Bronchial smooth muscle cell (primary cell): ENCODE measurements around the gene INO80B. TPM values are rescaled to one million over a fixed set of nuclear protein-coding genes. Genes with fewer than 3 reads are reported as not detected.

Experiments
- total RNA-seq: library from RNA; depleted of rRNA; stranded (reverse); fragments of >200 nt; gene quantifications from 2 replicates; pipeline ENCODE4 v1.2.1, GENCODE V29; 2014

Gene INO80B
- total RNA-seq = 14.2 and 30.1 TPM in 2 replicates

DNA sequence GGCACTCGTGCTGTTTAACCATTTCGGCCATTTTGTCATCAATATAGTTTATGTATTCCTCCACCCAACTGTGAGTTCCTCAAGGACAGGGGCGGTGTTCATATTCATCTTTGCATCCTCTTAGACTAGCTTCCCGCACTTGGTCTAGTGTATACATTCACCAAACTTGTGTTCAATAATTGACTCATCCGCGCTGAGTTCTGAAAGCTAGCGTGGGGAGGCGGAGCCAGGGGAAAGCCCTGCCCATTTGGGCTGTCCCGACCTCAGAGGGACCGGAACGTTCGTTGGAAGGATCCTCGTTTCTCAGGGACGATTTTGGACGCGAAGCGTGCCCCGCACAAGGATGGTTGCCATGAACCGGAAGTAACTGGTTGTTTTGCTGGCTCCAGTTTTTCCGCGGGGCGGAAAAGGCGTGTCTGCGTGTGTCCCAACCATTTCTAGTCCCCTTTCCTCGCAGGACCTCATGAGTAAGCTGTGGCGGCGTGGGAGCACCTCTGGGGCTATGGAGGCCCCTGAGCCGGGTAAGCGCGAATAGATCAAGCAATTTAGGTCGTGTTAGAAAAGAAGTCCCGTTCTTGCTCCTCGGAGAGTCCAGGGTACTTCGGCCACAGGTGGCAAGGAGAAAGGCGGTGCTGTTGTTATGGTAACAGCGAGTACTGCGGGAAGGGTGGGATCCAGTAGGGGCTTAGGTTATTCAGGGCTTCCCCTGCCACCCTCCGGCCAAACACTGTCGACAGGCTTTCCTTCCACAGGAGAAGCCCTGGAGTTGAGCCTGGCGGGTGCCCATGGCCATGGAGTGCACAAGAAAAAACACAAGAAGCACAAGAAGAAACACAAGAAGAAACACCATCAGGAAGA is at the start of gene INO80B:
INO80B (plus strand) TSS at position 434 of the 858 bp plus-strand sequence; CDS start at position 464, 30 bp downstream.

GRCh38 chr2:74421221-74421870 is 33.5 kb upstream of the INO80B start, which contains the start of the genes C2orf81 and WDR54:
Gene C2orf81, minus strand, starts transcription at chr2:74421619. Its CDS starts 59 bp downstream, at chr2:74421560.
Gene WDR54, plus strand, starts transcription at chr2:74421730. Its CDS starts 424 bp downstream, at chr2:74422154.

GRCh38 chr2:74441690-74442482 is 13.0 kb upstream of the INO80B start, which contains the start of gene RTKN:
Gene RTKN, minus strand, starts transcription at chr2:74441937. Its CDS starts 121 bp downstream, at chr2:74441816.

DNA sequence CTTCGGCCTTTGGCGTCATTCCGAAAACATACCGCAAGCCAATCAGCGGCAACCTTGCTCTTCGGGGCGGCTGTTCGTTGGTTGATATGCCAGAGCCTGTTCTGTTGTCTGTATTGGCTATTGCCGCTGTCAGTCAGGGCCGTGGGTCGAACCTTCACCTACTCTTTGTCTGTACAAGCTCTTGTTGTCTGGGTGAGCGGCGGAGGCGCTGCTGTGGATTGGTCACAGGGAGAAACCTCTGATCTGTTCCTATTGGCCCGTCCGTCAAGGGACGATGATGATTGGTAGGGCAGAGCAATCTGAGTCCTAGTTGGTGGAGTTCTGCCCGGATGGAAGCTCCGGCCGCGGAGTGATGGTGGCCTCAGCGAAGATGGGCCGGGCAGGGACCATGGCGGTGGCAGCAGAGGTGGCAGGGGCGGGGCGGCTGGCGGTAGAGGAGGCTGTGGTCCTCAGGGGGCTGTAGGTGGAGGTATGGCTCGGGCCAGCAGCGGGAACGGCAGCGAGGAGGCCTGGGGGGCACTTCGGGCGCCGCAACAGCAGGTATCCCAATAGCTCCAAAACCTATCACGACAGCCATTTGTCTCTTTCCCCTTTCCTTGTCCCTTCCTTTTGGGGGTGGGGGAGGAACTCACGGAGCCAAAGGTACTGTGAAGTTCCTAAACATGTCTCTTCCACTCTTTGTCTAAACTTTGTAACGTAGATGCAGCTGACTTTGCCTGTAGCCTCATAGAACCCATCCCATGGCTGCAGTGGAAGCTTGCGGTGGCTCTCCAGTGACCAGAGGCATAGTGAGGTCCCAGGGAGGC is 3.4 kb downstream of the INO80B start, which contains the start of gene WBP1:
WBP1 (plus strand) TSS at position 307 of the 806 bp plus-strand sequence; CDS start at position 472, 165 bp downstream.

GRCh38 chr2:74472086-74472944 is 17.4 kb downstream of the INO80B start, which contains the start of gene MRPL53:
Gene MRPL53, minus strand, starts transcription at chr2:74472680. Its CDS starts 20 bp downstream, at chr2:74472660.

GRCh38 chr2:74482801-74483674 is 28.2 kb downstream of the INO80B start, which contains the start of the genes CCDC142 and TTC31:
Gene CCDC142, minus strand, starts transcription at chr2:74482998. Its CDS starts 161 bp downstream, at chr2:74482837.
Gene TTC31, plus strand, starts transcription at chr2:74483081. Its CDS starts 15 bp downstream, at chr2:74483096.

GRCh38 chr2:74499267-74499939 is 44.5 kb downstream of the INO80B start, which contains the start of gene LBX2:
Gene LBX2, minus strand, starts transcription at chr2:74499603. Its CDS starts 66 bp downstream, at chr2:74499537.

GRCh38 chr2:74507145-74507925 is 52.4 kb downstream of the INO80B start, which contains the start of gene PCGF1:
Gene PCGF1, minus strand, starts transcription at chr2:74507695. Its CDS starts 27 bp downstream, at chr2:74507668.

Other genes starting within 250 kb of the INO80B start
- 0.16 and 0.26 TPM in 2 replicates for gene SLC4A5, start 111.7 kb upstream of the INO80B start, total RNA-seq
- gene DCTN1, start 74.8 kb upstream of the INO80B start, total RNA-seq = 239 and 256 TPM in 2 replicates
- gene C2orf81, start 33.5 kb upstream of the INO80B start, total RNA-seq = 0.79 and 1.4 TPM in 2 replicates
- 28.6 and 30.6 TPM in 2 replicates for gene WDR54, start 33.4 kb upstream of the INO80B start, total RNA-seq
- 17.8 and 18.1 TPM in 2 replicates for gene RTKN, start 13.2 kb upstream of the INO80B start, total RNA-seq
- 79.4 and 88.0 TPM in 2 replicates for gene WBP1, start 3.4 kb downstream of the INO80B start, total RNA-seq
- gene MOGS, start 10.3 kb downstream of the INO80B start, total RNA-seq = 28.0 and 33.4 TPM in 2 replicates
- 68.4 and 79.9 TPM in 2 replicates for gene MRPL53, start 17.6 kb downstream of the INO80B start, total RNA-seq
- gene CCDC142, start 27.9 kb downstream of the INO80B start, total RNA-seq = 15.9 and 21.0 TPM in 2 replicates
- gene TTC31, start 28.0 kb downstream of the INO80B start, total RNA-seq = 7.6 and 9.1 TPM in 2 replicates
- 3.8 and 6.4 TPM in 2 replicates for gene LBX2, start 44.5 kb downstream of the INO80B start, total RNA-seq
- 28.2 and 34.9 TPM in 2 replicates for gene PCGF1, start 52.6 kb downstream of the INO80B start, total RNA-seq
- 1.4 TPM in 2 replicates for gene TLX2, start 59.4 kb downstream of the INO80B start, total RNA-seq
- gene DQX1, start 71.1 kb downstream of the INO80B start, total RNA-seq = 0.16 TPM in 1 of 2 replicates, not detected in the other
- 58.5 and 79.5 TPM in 2 replicates for gene AUP1, start 74.6 kb downstream of the INO80B start, total RNA-seq
- gene HTRA2, start 74.8 kb downstream of the INO80B start, total RNA-seq = 43.2 and 63.9 TPM in 2 replicates
- gene LOXL3, start 98.9 kb downstream of the INO80B start, total RNA-seq = 23.6 and 30.0 TPM in 2 replicates
- 22.7 and 31.5 TPM in 2 replicates for gene DOK1, start 99.6 kb downstream of the INO80B start, total RNA-seq
- not detected in 2 replicates for gene M1AP, start 193.2 kb downstream of the INO80B start, total RNA-seq
- 3.3 and 4.1 TPM in 2 replicates for gene SEMA4F, start 199.2 kb downstream of the INO80B start, total RNA-seq